CD14-positive monocyte (primary cell): ENCODE results near the gene C8B. TPM values are rescaled to one million over a fixed set of nuclear protein-coding genes. Genes with fewer than 3 reads are reported as not detected.

Source experiments
- DNase-seq, 3 donors: peaks; one replicate each; pipeline ENCODE4 v3.0.0-alpha.2; 2011 to 2022
- H2AFZ ChIP-seq: 2 replicates; pipeline ENCODE4 v1.6.0; 2012; ENCODE audit warnings: mild to moderate bottlenecking, low read depth, low read length, inconsistent platforms; ENCODE audit not compliant: insufficient read depth, poor library complexity, severe bottlenecking
- H3K27ac ChIP-seq, 2 donors: 1 replicate in 1 of 2; 2 replicates in 1 of 2; pipeline ENCODE4 v1.5.1; 2012 to 2013; ENCODE audit warnings: low read length in 2 of 2, control low read depth in 1 of 2, inconsistent platforms in 1 of 2, low read depth in 1 of 2, mild to moderate bottlenecking in 1 of 2
- H3K27me3 ChIP-seq, 2 donors: one replicate each; pipeline versions ENCODE4 v1.6.0 to v1.6.1; 2011 to 2013; ENCODE audit warnings: low read length in 2 of 2; ENCODE audit not compliant: control insufficient read depth in 2 of 2, insufficient read depth in 2 of 2
- H3K36me3 ChIP-seq, 2 donors: replicated peaks in 1 of 2; 1 replicate in 1 of 2; 2 replicates in 1 of 2; pipeline versions ENCODE4 v1.5.1 to v1.6.1; 2012 to 2013; ENCODE audit warnings: low read length in 2 of 2, control low read depth in 1 of 2, inconsistent platforms in 1 of 2, mild to moderate bottlenecking in 1 of 2; ENCODE audit not compliant: insufficient read depth in 2 of 2, control insufficient read depth in 1 of 2
- H3K4me1 ChIP-seq, 2 donors: 1 replicate in 1 of 2; 2 replicates in 1 of 2; pipeline versions ENCODE4 v1.5.1 to v1.6.1; 2012 to 2013; ENCODE audit warnings: low read length in 2 of 2, control low read depth in 1 of 2, inconsistent platforms in 1 of 2, mild to moderate bottlenecking in 1 of 2, moderate library complexity in 1 of 2; ENCODE audit not compliant: insufficient read depth in 2 of 2, control insufficient read depth in 1 of 2
- H3K4me2 ChIP-seq: replicated peaks from 2 replicates; pipeline ENCODE3; 2012; ENCODE audit warnings: low read length, moderate library complexity, mild to moderate bottlenecking; ENCODE audit not compliant: poor library complexity, severe bottlenecking; ENCODE audit errors: extremely low read depth
- H3K4me3 ChIP-seq, 3 experiments: fragments of 200-600 bp in 1 of 3; sonication (generic) in 1 of 3; replicated peaks in 1 of 3; 1 replicate in 2 of 3; 2 replicates in 1 of 3; pipeline ENCODE4 v1.5.1; 2011 to 2013; ENCODE audit warnings: low read length in 3 of 3, mild to moderate bottlenecking in 3 of 3, control low read depth in 2 of 3, low read depth in 2 of 3, inconsistent platforms in 1 of 3, moderate library complexity in 1 of 3
- H3K79me2 ChIP-seq: 2 replicates; pipeline ENCODE4 v1.6.0; 2012; ENCODE audit warnings: mild to moderate bottlenecking, control low read depth, inconsistent platforms, low read length, moderate library complexity; ENCODE audit not compliant: insufficient read depth
- H3K9ac ChIP-seq: 2 replicates; pipeline ENCODE4 v1.6.0; 2017; ENCODE audit warnings: low read length, mild to moderate bottlenecking; ENCODE audit not compliant: insufficient read depth, poor library complexity, severe bottlenecking
- H3K9me3 ChIP-seq, 2 donors: replicated peaks in 1 of 2; 1 replicate in 1 of 2; 2 replicates in 1 of 2; pipeline versions ENCODE4 v1.5.1 to v1.6.1; 2012 to 2013; ENCODE audit warnings: low read length in 2 of 2, control low read depth in 1 of 2; ENCODE audit not compliant: control insufficient read depth in 1 of 2, insufficient read depth in 1 of 2
- H4K20me1 ChIP-seq: 2 replicates; pipeline ENCODE4 v1.6.0; 2012; ENCODE audit warnings: mild to moderate bottlenecking, low read length, control low read depth, moderate library complexity; ENCODE audit not compliant: insufficient read depth
- H3K27ac Mint-ChIP-seq, 7 donors: one replicate each; pipeline ENCODE4 v1.8.0; 2020; ENCODE audit warnings: mild to moderate bottlenecking in 7 of 7, mixed read lengths in 7 of 7, moderate library complexity in 6 of 7, inconsistent platforms in 2 of 7
- H3K27me3 Mint-ChIP-seq, 3 donors: one replicate each; pipeline ENCODE4 v1.8.0; 2021 to 2022; ENCODE audit warnings: low read depth in 3 of 3, mild to moderate bottlenecking in 3 of 3, mixed read lengths in 3 of 3, moderate library complexity in 3 of 3, inconsistent platforms in 1 of 3
- H3K36me3 Mint-ChIP-seq, 2 donors: one replicate each; pipeline ENCODE4 v1.8.0; 2020; ENCODE audit warnings: mixed read lengths in 2 of 2, inconsistent platforms in 1 of 2, mild to moderate bottlenecking in 1 of 2
- H3K4me1 Mint-ChIP-seq: one replicate; pipeline ENCODE4 v1.8.0; 2020; ENCODE audit warnings: mild to moderate bottlenecking, mixed read lengths
- H3K4me3 Mint-ChIP-seq, 2 donors: one replicate each; pipeline ENCODE4 v1.8.0; 2020; ENCODE audit warnings: mild to moderate bottlenecking in 2 of 2, mixed read lengths in 2 of 2, moderate library complexity in 1 of 2
- H3K9me3 Mint-ChIP-seq, 7 donors: one replicate each; pipeline ENCODE4 v1.8.0; 2020 to 2022; ENCODE audit warnings: mixed read lengths in 7 of 7, mild to moderate bottlenecking in 6 of 7, moderate library complexity in 6 of 7, inconsistent platforms in 2 of 7
- CTCF ChIP-seq: fragments of 200-600 bp; IDR thresholded peaks from one replicate; pipeline ENCODE4 v1.8.0; 2022; ENCODE audit warnings: antibody characterized with exemption, mild to moderate bottlenecking
- WGBS: methylation state at CpG from one replicate; pipeline ENCODE4 v1.1.5; 2013; ENCODE audit warnings: missing lambda C conversion rate; ENCODE audit not compliant: insufficient coverage; 5-methylcytosine and 5-hydroxymethylcytosine counted together
- intact Hi-C, 2 donors: fragments of 100-400 bp; cut with micrococcal nuclease; formaldehyde crosslinking; loops; one replicate each; pipeline versions ENCODE4 v1.15.0 to v1.15.1; 2023
- polyA plus RNA-seq, 3 donors: library from polyadenylated mRNA; depleted of rRNA in 1 of 3; unstranded in 2 of 3; stranded (reverse) in 1 of 3; fragments of 300-500 nt in 2 of 3; fragments of >200 nt in 1 of 3; fragmentation: Illumina TruSeq in 2 of 3; gene quantifications; 1 replicate in 2 of 3; 2 replicates in 1 of 3; pipeline ENCODE4 v1.2.3, GENCODE V29; 2012 to 2021

C8B gene
- polyA plus RNA-seq, 3 donors = not detected

GRCh38 chr1:56952501-56952900, 13.3 kb downstream of the C8B start:
- peaks cover 0 to 5% (median 2%) of the 10 kb centered on the region in 3 donors for H3K27me3 Mint-ChIP-seq
- H3K9me3 ChIP-seq = no peaks in the 10 kb centered on the region
- no peak for DNase-seq
- no peak overlapping the region for H3K9ac ChIP-seq
- no peak overlapping the region for H2AFZ ChIP-seq
- no peaks in the 10 kb centered on the region for H3K79me2 ChIP-seq
- no peaks in the 10 kb centered on the region for H3K36me3 Mint-ChIP-seq
- no peak overlapping the region for H3K27ac Mint-ChIP-seq
- no peak overlapping the region for H3K4me3 Mint-ChIP-seq
- H3K4me2 ChIP-seq = no peak overlapping the region
- intact Hi-C loops = no loop called here
- peaks cover 0 to 4% (median 2%) of the 10 kb centered on the region in 7 donors for H3K9me3 Mint-ChIP-seq
- H3K27ac ChIP-seq = no peak overlapping the region
- no peaks in the 10 kb centered on the region for H3K4me1 ChIP-seq
- no peaks in the 10 kb centered on the region for H3K4me1 Mint-ChIP-seq
- no peak for TF ChIP-seq CTCF
- H3K4me3 ChIP-seq = no peak overlapping the region
- 85% methylated on average over 4 of the region's 8 CpGs for WGBS
- H3K36me3 ChIP-seq = no peaks in the 10 kb centered on the region
- H3K27me3 ChIP-seq = no peaks in the 10 kb centered on the region
- H4K20me1 ChIP-seq = no peaks in the 10 kb centered on the region

GRCh38 chr1:56948403-56949023, 17.3 kb downstream of the C8B start:
- 8% methylated on average over 1 of the region's 1 CpG for WGBS
- TF ChIP-seq CTCF = no peak

More at GRCh38 chr1:56948403-56949023, 17.3 kb downstream of the C8B start:
- Mint-ChIP-seq H3K4me1 (no peaks in the 10 kb centered on the region), H3K4me3 (no peak overlapping the region), H3K27ac (no peak overlapping the region), H3K27me3 (peaks cover 0 to 3% (median 0%) of the 10 kb centered on the region in 3 donors), H3K9me3 (peaks cover 0 to 4% (median 3%) of the 10 kb centered on the region in 7 donors), H3K36me3 (no peaks in the 10 kb centered on the region)
- Histone ChIP-seq H3K27ac (no peak overlapping the region), H3K79me2 (no peaks in the 10 kb centered on the region), H3K4me2 (no peak overlapping the region), H3K4me3 (no peak overlapping the region), H3K9me3 (no peaks in the 10 kb centered on the region), H4K20me1 (no peaks in the 10 kb centered on the region), H3K36me3 (no peaks in the 10 kb centered on the region), H2AFZ (no peak overlapping the region), H3K27me3 (no peaks in the 10 kb centered on the region), H3K4me1 (no peaks in the 10 kb centered on the region), H3K9ac (no peak overlapping the region)
- DNase-seq = no peak
- intact Hi-C loops = no loop called here
